Small intestine (tissue), 7 donors: ENCODE measurements around the gene CALHM6. TPM values are rescaled to one million over a fixed set of nuclear protein-coding genes. Genes with fewer than 3 reads are reported as not detected.

Experiments used
- DNase-seq, 2 donors: peaks; one replicate each; pipeline versions ENCODE4 v3.0.0 to v3.0.0-alpha.2; 2013
- FAIRE-seq: peaks from 2 replicates; lab custom pipeline; 2012; peaks lifted over from hg19 to GRCh38; lab: Jason Lieb, UNC
- H3K27ac ChIP-seq, 3 donors: one replicate each; pipeline ENCODE4 v1.5.1; 2013; ENCODE audit warnings: low read length in 2 of 3, mild to moderate bottlenecking in 2 of 3, control low read depth in 1 of 3, inconsistent platforms in 1 of 3, low read depth in 1 of 3, moderate library complexity in 1 of 3
- H3K27me3 ChIP-seq, 3 donors: one replicate each; pipeline ENCODE4 v1.6.1; 2013; ENCODE audit warnings: low read length in 3 of 3, inconsistent platforms in 1 of 3; ENCODE audit not compliant: control insufficient read depth in 3 of 3, insufficient read depth in 3 of 3
- H3K36me3 ChIP-seq, 3 donors: one replicate each; pipeline ENCODE4 v1.6.1; 2013; ENCODE audit warnings: low read length in 3 of 3, inconsistent platforms in 1 of 3, low read depth in 1 of 3, mild to moderate bottlenecking in 1 of 3, moderate library complexity in 1 of 3; ENCODE audit not compliant: control insufficient read depth in 3 of 3, insufficient read depth in 2 of 3
- H3K4me1 ChIP-seq, 3 donors: one replicate each; pipeline ENCODE4 v1.6.1; 2013; ENCODE audit warnings: low read length in 2 of 3, inconsistent platforms in 1 of 3, low read depth in 1 of 3, mild to moderate bottlenecking in 1 of 3, moderate library complexity in 1 of 3; ENCODE audit not compliant: control insufficient read depth in 3 of 3, insufficient read depth in 2 of 3
- H3K4me3 ChIP-seq, 3 donors: one replicate each; pipeline ENCODE4 v1.5.1; 2013; ENCODE audit warnings: low read length in 3 of 3, control low read depth in 1 of 3, inconsistent platforms in 1 of 3, low read depth in 1 of 3, mild to moderate bottlenecking in 1 of 3, moderate library complexity in 1 of 3
- H3K9me3 ChIP-seq, 2 donors: one replicate each; pipeline ENCODE4 v1.6.1; 2013; ENCODE audit warnings: low read depth in 1 of 2, low read length in 1 of 2; ENCODE audit not compliant: control insufficient read depth in 2 of 2, insufficient read depth in 1 of 2
- polyA plus RNA-seq, 4 donors: library from polyadenylated mRNA; stranded (reverse) in 3 of 4; unstranded in 1 of 4; fragments of 200-250 nt in 3 of 4; fragments of 120-200 nt in 1 of 4; gene quantifications; one replicate each; pipeline versions ENCODE4 v1.2.1 to v1.2.3, GENCODE V29; 2013
- donor health status: healthy with polysubstance abuse.
- donor health status: control.
- donor health status: control.
- donor health status: Bipolar disorder and iron deficiency.
- donor health status: healthy.

Gene CALHM6
- polyA plus RNA-seq, 4 donors, result 2.7 to 16.9 (median 9.3) TPM

DNA sequence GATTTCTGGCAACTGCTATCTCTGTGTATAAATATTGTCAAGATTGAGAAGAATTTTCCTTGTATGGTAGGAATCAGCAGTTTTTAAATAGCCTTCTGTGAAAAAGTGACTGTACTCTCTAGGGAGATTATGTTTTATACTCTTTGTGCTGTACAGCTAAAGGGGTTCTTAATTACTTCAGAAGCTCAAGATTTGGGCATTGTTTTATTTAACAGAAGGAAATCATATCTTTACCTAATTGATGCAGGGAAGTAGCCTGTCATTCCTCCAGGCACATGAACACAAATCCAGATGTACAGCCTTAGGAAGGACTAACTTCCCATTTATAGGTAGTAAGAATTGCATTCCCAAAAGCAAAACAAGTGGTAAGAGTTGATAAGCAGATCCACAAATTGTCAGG lies 51.6 kb downstream of the CALHM6 start:
- no peak for DNase-seq
- H3K4me3 ChIP-seq, result no peak overlapping the region

More for the DNA sequence above, 51.6 kb downstream of the CALHM6 start:
- Histone ChIP-seq H3K4me1 (peaks cover 0 to 3% (median 0%) of the 10 kb centered on the region in 3 donors), H3K27me3 (no peaks in the 10 kb centered on the region), H3K9me3 (no peaks in the 10 kb centered on the region), H3K27ac (no peak overlapping the region), H3K36me3 (no peaks in the 10 kb centered on the region)
- FAIRE-seq, result no peak

Other genes starting within 250 kb of the CALHM6 start
- gene TSPYL4, start 207.3 kb upstream of the CALHM6 start, polyA plus RNA-seq, result 10 to 100 TPM in 2 of 4 donors, 1 to 10 TPM in 2; 1.6 to 17.9 (median 7.1) TPM
- gene TSPYL1, start 181.4 kb upstream of the CALHM6 start, polyA plus RNA-seq, result 10 to 100 TPM; 25.1 to 90.8 (median 32.8) TPM
- 10 to 100 TPM in 1 of 4 donors, 1 to 10 TPM in 2, under 1 TPM in 1; 0.45 to 10.4 (median 4.8) TPM for gene DSE, start 90.4 kb upstream of the CALHM6 start, polyA plus RNA-seq
- under 1 TPM; under 0.01 to 0.66 (median 0.21) TPM for gene CALHM5, start 50.3 kb downstream of the CALHM6 start, polyA plus RNA-seq
- gene TRAPPC3L, start 84.3 kb downstream of the CALHM6 start, polyA plus RNA-seq, result under 1 TPM in 2 of 4 donors, not detected in 2; 0.12 to 0.13 TPM
- gene CALHM4, start 92.4 kb downstream of the CALHM6 start, polyA plus RNA-seq, result not detected
- 10 to 100 TPM; 36.9 to 60.2 (median 44.6) TPM for gene RWDD1, start 110.1 kb downstream of the CALHM6 start, polyA plus RNA-seq
- under 1 TPM; 0.12 to 0.54 (median 0.33) TPM for gene RSPH4A, start 155.1 kb downstream of the CALHM6 start, polyA plus RNA-seq
- 10 to 100 TPM in 3 of 4 donors, 1 to 10 TPM in 1; 7.7 to 22.1 (median 12.1) TPM for gene ZUP1, start 207.4 kb downstream of the CALHM6 start, polyA plus RNA-seq
- 1 to 10 TPM in 3 of 4 donors, under 1 TPM in 1; 0.45 to 7.5 (median 1.7) TPM for gene KPNA5, start 219.8 kb downstream of the CALHM6 start, polyA plus RNA-seq